H1 (cell line): Measurements from ENCODE around the gene KRT84.

Experiments
- CEBPB ChIP-seq: IDR thresholded peaks from 2 replicates; pipeline ENCODE4 v1.6.1; 2012; ENCODE audit warnings: low read depth, low read length
- POLR2A ChIP-seq, 2 experiments: IDR thresholded peaks; 1 replicate in 1 of 2; 2 replicates in 1 of 2; pipeline ENCODE4 v1.6.1; 2011; ENCODE audit warnings: low read depth in 2 of 2, low read length in 2 of 2, mild to moderate bottlenecking in 2 of 2; ENCODE audit errors: control extremely low read depth in 1 of 2
- RAD21 ChIP-seq, 2 experiments: IDR thresholded peaks in 1 of 2; conservative IDR thresholded peaks in 1 of 2; 2 replicates each; pipeline ENCODE4 v1.6.1; 2011; ENCODE audit warnings: low read depth in 2 of 2, low read length in 2 of 2, improper control_type of control experiment in 1 of 2, inconsistent platforms in 1 of 2, mild to moderate bottlenecking in 1 of 2, moderate library complexity in 1 of 2
- RFX5 ChIP-seq: IDR thresholded peaks from 2 replicates; pipeline ENCODE4 v1.6.1; 2011; ENCODE audit warnings: low read depth, low read length, improper control_type of control experiment, borderline replicate concordance
- SIN3A ChIP-seq, 2 experiments: IDR thresholded peaks in 1 of 2; conservative IDR thresholded peaks in 1 of 2; 2 replicates each; pipeline ENCODE4 v1.6.1; 2011 to 2012; ENCODE audit warnings: low read length in 2 of 2, improper control_type of control experiment in 1 of 2, low read depth in 1 of 2, mild to moderate bottlenecking in 1 of 2
- TF ChIP-seq, protein P1 (sequence below), 3 experiments: IDR thresholded peaks; 1 replicate in 2 of 3; 2 replicates in 1 of 3; pipeline versions ENCODE4 v1.5.1 to v1.6.1; 2011; ENCODE audit warnings: low read length in 3 of 3, mild to moderate bottlenecking in 3 of 3, inconsistent platforms in 2 of 3, low read depth in 1 of 3, moderate library complexity in 1 of 3; ENCODE audit not compliant: insufficient read depth in 1 of 3; ENCODE audit errors: control extremely low read depth in 1 of 3

DNA sequence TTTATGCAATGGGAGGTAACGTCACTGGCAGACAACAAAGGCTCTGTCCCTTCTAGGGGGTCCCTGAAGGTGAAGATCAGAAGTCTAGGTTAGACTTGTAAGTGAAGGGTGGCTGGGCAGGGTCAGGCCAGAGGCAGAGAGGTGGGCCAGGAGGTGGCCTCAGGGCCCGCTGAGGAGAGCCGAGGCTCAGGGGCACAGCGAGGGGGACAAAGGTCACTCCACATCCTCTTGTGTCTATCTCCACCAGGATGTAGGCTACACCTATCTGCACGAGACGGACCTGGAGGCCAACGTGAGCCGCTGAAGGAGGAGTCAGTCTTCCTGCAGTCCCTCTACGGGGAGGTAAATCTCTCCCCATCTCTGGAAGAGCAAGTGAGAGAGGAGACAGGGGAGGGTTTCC, 38.4 kb downstream of the KRT84 start:
- TF ChIP-seq CEBPB (no peak), POLR2A (IDR thresholded peaks at IDR 0.05; ENCODE audit: control extremely low read depth in 1 of 2, low read depth in 2 of 2, low read length in 2 of 2) (no peak), RAD21 (IDR thresholded peaks at IDR 0.05 in 1 of 2, conservative IDR thresholded peaks at IDR 0.05 in 1 of 2; ENCODE audit: low read depth in 2 of 2, low read length in 2 of 2) (no peak), RFX5 (no peak), SIN3A (conservative IDR thresholded peaks at IDR 0.05 in 1 of 2, IDR thresholded peaks at IDR 0.05 in 1 of 2; ENCODE audit: low read depth in 1 of 2, low read length in 2 of 2) (no peak)
- TF ChIP-seq, protein P1, sequence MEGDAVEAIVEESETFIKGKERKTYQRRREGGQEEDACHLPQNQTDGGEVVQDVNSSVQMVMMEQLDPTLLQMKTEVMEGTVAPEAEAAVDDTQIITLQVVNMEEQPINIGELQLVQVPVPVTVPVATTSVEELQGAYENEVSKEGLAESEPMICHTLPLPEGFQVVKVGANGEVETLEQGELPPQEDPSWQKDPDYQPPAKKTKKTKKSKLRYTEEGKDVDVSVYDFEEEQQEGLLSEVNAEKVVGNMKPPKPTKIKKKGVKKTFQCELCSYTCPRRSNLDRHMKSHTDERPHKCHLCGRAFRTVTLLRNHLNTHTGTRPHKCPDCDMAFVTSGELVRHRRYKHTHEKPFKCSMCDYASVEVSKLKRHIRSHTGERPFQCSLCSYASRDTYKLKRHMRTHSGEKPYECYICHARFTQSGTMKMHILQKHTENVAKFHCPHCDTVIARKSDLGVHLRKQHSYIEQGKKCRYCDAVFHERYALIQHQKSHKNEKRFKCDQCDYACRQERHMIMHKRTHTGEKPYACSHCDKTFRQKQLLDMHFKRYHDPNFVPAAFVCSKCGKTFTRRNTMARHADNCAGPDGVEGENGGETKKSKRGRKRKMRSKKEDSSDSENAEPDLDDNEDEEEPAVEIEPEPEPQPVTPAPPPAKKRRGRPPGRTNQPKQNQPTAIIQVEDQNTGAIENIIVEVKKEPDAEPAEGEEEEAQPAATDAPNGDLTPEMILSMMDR (IDR thresholded peaks at IDR 0.05; ENCODE audit: control extremely low read depth in 1 of 3, insufficient read depth in 1 of 3, low read depth in 1 of 3, low read length in 3 of 3): no peak
